HepG2 (cell line): ENCODE measurements around the gene ZNF629. TPM values are rescaled to one million over a fixed set of nuclear protein-coding genes. Genes with fewer than 3 reads are reported as not detected.
"Not testable (repeated sequence)": the region's sequence is repeated elsewhere in the genome, so short reads cannot be mapped to it uniquely, and the experiment has no call there.

Experiments used
- ADNP ChIP-seq: sonication (generic); formaldehyde crosslinking; IDR thresholded peaks from 2 replicates; pipeline ENCODE4 v1.4.0; 2020; ENCODE audit warnings: missing genetic modification reagents
- DPF2 ChIP-seq: sonication (generic); formaldehyde crosslinking; IDR thresholded peaks from 2 replicates; pipeline ENCODE4 v1.4.0; 2020; ENCODE audit warnings: mild to moderate bottlenecking, low read depth, missing genetic modification reagents, borderline replicate concordance
- EP300 ChIP-seq, 3 experiments: sonication (generic) in 1 of 3; formaldehyde crosslinking in 1 of 3; IDR thresholded peaks; 2 replicates each; pipeline versions ENCODE4 v1.5.1 to v1.6.1; 2011 to 2020; ENCODE audit warnings: low read depth in 2 of 3, low read length in 2 of 3, borderline replicate concordance in 1 of 3, improper control_type of control experiment in 1 of 3, mild to moderate bottlenecking in 1 of 3, missing genetic modification reagents in 1 of 3, moderate library complexity in 1 of 3
- KDM6A ChIP-seq: IDR thresholded peaks from 2 replicates; pipeline ENCODE4 v1.6.1; 2016; ENCODE audit warnings: low read depth
- MYC ChIP-seq: sonication (generic); formaldehyde crosslinking; IDR thresholded peaks from 2 replicates; pipeline ENCODE4 v1.9.0; 2021; ENCODE audit warnings: missing genetic modification reagents, borderline replicate concordance
- NR2F6 ChIP-seq, 2 experiments: IDR thresholded peaks; 2 replicates each; pipeline ENCODE4 v1.6.1; 2016; ENCODE audit warnings: antibody characterized with exemption in 1 of 2, mild to moderate bottlenecking in 1 of 2
- RXRA ChIP-seq: sonication (generic); formaldehyde crosslinking; IDR thresholded peaks from 2 replicates; pipeline ENCODE4 v1.5.1; 2020; ENCODE audit warnings: missing genetic modification reagents
- SOX13 ChIP-seq, 3 experiments: fragments of 450-650 bp in 1 of 3; sonication (generic) in 1 of 3; formaldehyde crosslinking in 1 of 3; IDR thresholded peaks in 2 of 3; conservative IDR thresholded peaks in 1 of 3; 2 replicates each; pipeline versions ENCODE4 v1.5.0 to v1.6.1; 2016 to 2020; ENCODE audit warnings: antibody characterized with exemption in 1 of 3, mild to moderate bottlenecking in 1 of 3, missing compliant biosample characterization in 1 of 3, missing genetic modification reagents in 1 of 3, moderate library complexity in 1 of 3
- ZBTB33 ChIP-seq: sonication (generic); formaldehyde crosslinking; IDR thresholded peaks from 2 replicates; pipeline ENCODE4 v1.4.0; 2020; ENCODE audit warnings: missing genetic modification reagents
- ZMYM2 ChIP-seq: sonication (generic); formaldehyde crosslinking; IDR thresholded peaks from 2 replicates; pipeline ENCODE4 v1.8.0; 2022; ENCODE audit warnings: mild to moderate bottlenecking, missing genetic modification reagents
- ZNF281 ChIP-seq: sonication (generic); formaldehyde crosslinking; IDR thresholded peaks from 2 replicates; pipeline ENCODE4 v1.4.0; 2020; ENCODE audit warnings: missing genetic modification reagents, borderline replicate concordance
- ZNF747 ChIP-seq: sonication (generic); formaldehyde crosslinking; IDR thresholded peaks from 2 replicates; pipeline ENCODE4 v1.8.1; 2023; ENCODE audit warnings: missing genetic modification reagents, mild to moderate bottlenecking, borderline replicate concordance
- ZNF788 ChIP-seq: sonication (generic); formaldehyde crosslinking; IDR thresholded peaks from 2 replicates; pipeline ENCODE4 v1.5.0; 2020; ENCODE audit warnings: mild to moderate bottlenecking, missing genetic modification reagents, borderline replicate concordance
- polyA plus RNA-seq, 8 experiments: library from polyadenylated mRNA; depleted of rRNA in 3 of 8; stranded (reverse) in 7 of 8; unstranded in 1 of 8; fragments of >200 nt; fragmentation: Illumina TruSeq in 4 of 8; extraction: Trizol in 4 of 8; gene quantifications; 2 replicates each; pipeline versions ENCODE4 v1.2.1 to v1.2.3, GENCODE V29; 2011 to 2016; ENCODE audit warnings: low read depth in 4 of 8, missing spikeins in 1 of 8, mixed read lengths in 1 of 8; ENCODE audit not compliant: insufficient read depth in 1 of 8
- total RNA-seq, 5 experiments: library from RNA; depleted of rRNA; stranded (reverse); fragments of >200 nt; fragmentation: Illumina TruSeq; extraction: Trizol; gene quantifications; 2 replicates each; pipeline ENCODE4 v1.2.3, GENCODE V29; 2016; ENCODE audit warnings: low read depth in 1 of 5

The ZNF629 gene
- total and polyA plus RNA-seq, 2 of the 13 experiments (the other 11 are each of a cell fraction or from before 2014, with no cell fraction given) = 6.1 to 16.5 TPM

- TF ChIP-seq ZNF747 (CRISPR knock-in tag) = 0 out of 2 replicates have a peak, but pooled peaks have one; percentile 9
- peak; percentile 9; the same call in 1 of the 2 replicates for TF ChIP-seq ZNF788 (CRISPR knock-in tag)
- peak; percentile 37; the same call in 1 of the 2 replicates for TF ChIP-seq MYC (CRISPR knock-in tag)
- peak; percentile 77 for TF ChIP-seq NR2F6 (IDR thresholded peaks at IDR 0.05)
- TF ChIP-seq NR2F6 (CRISPR knock-in tag; IDR thresholded peaks at IDR 0.05) = peak; percentile 93
- peak; percentile 23; the same call in 1 of the 2 replicates for TF ChIP-seq ADNP (CRISPR knock-in tag)
- peak; percentile 37; the same call in 1 of the 2 replicates for TF ChIP-seq ZNF281 (CRISPR knock-in tag)
- peak; percentile 11; the same call in 1 of the 2 replicates for TF ChIP-seq ZBTB33 (CRISPR knock-in tag)
- TF ChIP-seq ZMYM2 (CRISPR knock-in tag) = peak; percentile 72; the same call in 1 of the 2 replicates
- TF ChIP-seq DPF2 (CRISPR knock-in tag) = 0 out of 2 replicates have a peak, but pooled peaks have one; percentile 42
- TF ChIP-seq EP300 (IDR thresholded peaks at IDR 0.05; ENCODE audit: low read depth in 2 of 2, low read length in 2 of 2) = peak in 1 of 2 experiments; percentile 44; a peak in 1 of 4 replicates
- not testable (repeated sequence) for TF ChIP-seq EP300 (CRISPR knock-in tag; IDR thresholded peaks at IDR 0.05; ENCODE audit: borderline replicate concordance); SOX13 (IDR thresholded peaks at IDR 0.05)
- TF ChIP-seq KDM6A = 0 out of 2 replicates have a peak, but pooled peaks have one; percentile 25
- TF ChIP-seq RXRA (CRISPR knock-in tag) = peak; percentile 88; the same call in 1 of the 2 replicates
- TF ChIP-seq SOX13 (CRISPR knock-in tag; conservative IDR thresholded peaks at IDR 0.05 in 1 of 2, IDR thresholded peaks at IDR 0.05 in 1 of 2) = peak in 1 of 2 experiments; percentile 76; a peak in 2 of 4 replicates
Observed at GRCh38 chr16:30809675-30810074, 22.7 kb upstream of the ZNF629 start (continued).
